G401 (cell line): ENCODE data around the gene TMEM204. TPM values are rescaled to one million over a fixed set of nuclear protein-coding genes. Genes with fewer than 3 reads are reported as not detected.

Experiments used
- DNase-seq: peaks from one replicate; pipeline ENCODE4 v3.0.0-alpha.2; 2015; ENCODE audit warnings: low spot score
- in situ Hi-C: cut with HindIII; loops from 2 replicates; pipeline ENCODE4 v1.10.0; 2016; ENCODE audit warnings: low sequenced_read_pairs, mixed read lengths
- total RNA-seq: library from RNA; depleted of rRNA; stranded (reverse); fragments of >200 nt; shearing (Covaris generic); gene quantifications from 2 replicates; pipeline ENCODE4 v1.2.3, GENCODE V29; 2014; rRNA removed

The TMEM204 gene
- total RNA-seq: not detected in 2 replicates

DNA sequence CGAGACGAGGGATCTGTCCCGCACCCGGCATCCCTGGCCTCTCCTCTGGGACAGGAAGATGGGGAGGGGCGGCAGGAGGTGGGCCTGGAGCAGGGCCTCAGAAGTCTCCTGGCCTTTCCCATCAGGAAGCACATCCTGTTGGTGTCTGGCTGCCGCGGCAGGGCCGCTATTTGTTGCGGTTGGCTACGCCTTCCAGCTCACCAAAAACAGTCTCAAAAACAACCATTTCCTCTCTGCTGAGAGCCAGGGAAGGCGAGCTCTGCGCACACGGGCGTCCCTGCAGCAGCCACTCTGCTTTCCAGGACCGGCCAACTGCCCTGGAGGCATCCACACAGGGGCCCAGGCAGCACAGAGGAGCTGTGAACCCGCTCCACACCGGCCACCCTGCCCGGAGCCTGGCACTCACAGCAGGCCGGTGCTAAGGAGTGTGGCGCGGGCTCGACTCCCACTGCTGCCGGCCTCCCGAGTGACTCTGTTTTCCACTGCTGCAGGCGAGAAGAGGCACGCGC, at the start of gene TMEM204:
Gene TMEM204, plus strand, starts transcription at position 224 of the 509 bp plus-strand sequence. CDS start 610 bp downstream, outside the sequence.
- DNase-seq: no peak
- in situ Hi-C loops: no loop called here

- no peak for DNase-seq
- in situ Hi-C loops: no loop called here
These were observed 47.5 kb upstream of the TMEM204 start for GRCh38 chr16:1485847-1486496.

GRCh38 chr16:1486551-1487390, 46.7 kb upstream of the TMEM204 start:
- DNase-seq: no peak
- in situ Hi-C loops: no loop called here

DNA sequence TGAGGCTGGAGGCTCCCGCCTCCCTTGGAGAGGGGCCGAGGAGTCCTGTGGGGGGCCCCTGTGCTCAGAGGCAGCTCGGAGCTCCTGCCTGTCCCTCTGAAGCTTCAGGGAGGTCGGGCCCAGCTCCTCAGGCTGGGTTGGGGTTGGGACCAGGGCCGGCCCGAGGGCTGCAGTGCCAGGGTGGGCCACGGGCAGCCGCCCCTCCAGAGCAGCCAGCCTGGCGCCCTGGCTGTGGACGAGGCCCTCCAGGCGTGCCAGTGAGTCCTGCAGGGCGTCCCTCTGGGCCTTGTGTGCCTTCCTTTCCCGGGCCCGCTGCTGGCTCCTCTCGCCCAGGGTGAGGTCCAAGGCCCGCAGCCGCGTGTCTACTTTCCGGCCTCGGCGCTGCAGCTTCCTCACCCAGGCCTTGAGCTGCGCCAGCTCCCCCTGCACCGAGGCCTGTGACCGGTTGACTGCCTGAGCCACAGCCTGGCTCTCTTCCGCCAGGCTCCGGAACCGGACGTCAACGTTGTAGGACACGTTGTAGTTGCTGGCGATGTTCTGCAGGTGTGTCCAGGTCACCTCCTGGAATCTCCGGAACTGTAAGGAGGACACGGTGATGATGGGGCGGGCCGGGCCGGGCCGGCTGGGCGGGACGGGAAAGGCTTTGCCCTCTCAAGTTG, 45.9 kb upstream of the TMEM204 start:
- in situ Hi-C loops: no loop called here
- no peak for DNase-seq

GRCh38 chr16:1488054-1488601, 45.3 kb upstream of the TMEM204 start:
- in situ Hi-C loops: no loop called here
- no peak for DNase-seq

DNA sequence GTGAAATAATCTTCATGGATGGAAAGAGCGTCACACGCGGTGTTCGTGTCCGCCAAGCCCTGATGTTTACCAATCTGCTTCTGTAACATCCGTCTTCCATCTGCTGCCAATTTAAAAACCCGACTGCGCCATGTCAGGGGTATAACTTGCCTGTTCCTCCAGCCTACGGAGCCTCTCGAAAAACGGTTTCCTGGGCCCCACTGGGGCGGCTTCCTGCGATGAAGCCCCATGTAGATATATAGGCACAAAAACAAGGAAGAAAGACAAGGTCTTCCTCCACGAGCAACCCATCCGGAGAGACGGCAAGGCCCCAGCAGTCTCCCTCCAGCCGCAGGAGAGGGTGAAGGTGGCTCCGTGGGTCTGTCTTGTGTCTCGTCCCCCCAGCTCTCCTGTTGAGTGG, 44.8 kb upstream of the TMEM204 start, which contains the start of gene PTX4:
Gene PTX4, minus strand, starts transcription at position 326 of the 400 bp plus-strand sequence. Its CDS starts 35 bp downstream, at position 291.
- no peak for DNase-seq
- in situ Hi-C loops: no loop called here

GRCh38 chr16:1489077-1489476, 44.4 kb upstream of the TMEM204 start:
- DNase-seq: no peak
- in situ Hi-C loops: no loop called here

GRCh38 chr16:1491327-1491726, 42.1 kb upstream of the TMEM204 start:
- DNase-seq: no peak
- in situ Hi-C loops: no loop called here

DNA sequence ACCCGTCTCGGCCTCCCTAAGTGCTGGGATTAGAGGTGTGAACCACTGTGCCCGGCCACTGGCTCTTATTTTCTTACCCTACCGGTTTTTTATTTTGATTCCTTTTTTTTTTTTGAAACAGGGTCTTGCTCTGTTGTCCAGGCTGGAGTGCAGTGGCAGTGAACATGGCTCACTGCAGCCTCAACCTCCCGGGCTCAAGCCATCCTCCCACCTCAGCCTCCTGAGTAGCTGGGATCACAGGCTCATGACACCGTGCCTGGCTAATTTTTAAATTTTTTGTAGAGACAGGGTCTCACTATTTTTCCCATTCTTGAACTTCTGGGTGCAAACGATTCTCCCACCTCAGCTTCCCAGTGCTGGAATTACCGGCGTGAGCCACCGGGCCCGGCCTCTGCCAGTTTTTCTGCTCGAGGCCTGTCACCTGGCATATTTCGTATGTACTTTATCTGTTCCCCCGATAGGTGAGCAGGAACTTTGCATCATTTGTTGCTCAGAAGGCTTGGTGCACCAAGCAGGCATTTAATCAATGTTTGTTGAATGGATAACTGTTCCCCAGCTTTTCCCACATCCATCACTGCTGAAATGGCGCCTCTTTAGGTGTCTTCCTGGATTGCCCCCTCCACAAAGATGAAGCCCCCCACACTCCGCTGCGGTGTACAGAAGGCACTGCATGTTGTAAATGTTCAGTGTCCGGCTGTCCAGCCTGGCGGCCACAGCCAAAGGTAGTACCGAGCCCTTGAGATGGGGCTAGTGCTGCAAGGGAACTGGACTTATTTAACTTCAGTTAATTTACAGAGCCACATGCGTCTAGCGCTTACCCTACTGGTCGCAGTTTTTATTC, 41.2 kb upstream of the TMEM204 start:
- DNase-seq: no peak
- in situ Hi-C loops: no loop called here

- peak; percentile 78 for DNase-seq
These were observed 40.3 kb upstream of the TMEM204 start, which contains the start of gene TELO2 for GRCh38 chr16:1492923-1493745. TELO2 (plus strand) TSS chr16:1493360; CDS start chr16:1494282, 922 bp downstream.

DNA sequence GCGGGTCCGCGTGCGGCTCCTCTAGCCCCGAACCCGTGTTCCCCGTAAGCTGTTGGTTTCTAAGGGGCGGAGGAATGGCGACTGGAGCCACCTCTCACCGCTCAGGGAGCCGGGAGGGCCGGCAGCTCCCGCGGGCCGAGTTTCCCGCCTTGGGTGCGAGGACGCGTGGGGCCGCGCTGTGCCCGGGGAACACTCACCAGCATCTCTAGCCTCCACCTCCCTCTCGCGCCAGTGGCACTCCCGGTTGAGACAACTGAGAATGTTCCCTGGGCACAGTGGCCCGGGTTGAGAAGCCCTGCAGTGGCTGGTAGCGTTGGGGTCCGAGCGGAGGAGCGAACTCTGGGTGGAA, 39.7 kb upstream of the TMEM204 start:
- DNase-seq: no peak
- in situ Hi-C loops: no loop called here

More at GRCh38 chr16:1492923-1493745, 40.3 kb upstream of the TMEM204 start, which contains the start of gene TELO2:
- in situ Hi-C loops: no loop called here

- in situ Hi-C loops: no loop called here
- peak; percentile 66 for DNase-seq
These were observed 39.3 kb upstream of the TMEM204 start for GRCh38 chr16:1494129-1494640.

DNA sequence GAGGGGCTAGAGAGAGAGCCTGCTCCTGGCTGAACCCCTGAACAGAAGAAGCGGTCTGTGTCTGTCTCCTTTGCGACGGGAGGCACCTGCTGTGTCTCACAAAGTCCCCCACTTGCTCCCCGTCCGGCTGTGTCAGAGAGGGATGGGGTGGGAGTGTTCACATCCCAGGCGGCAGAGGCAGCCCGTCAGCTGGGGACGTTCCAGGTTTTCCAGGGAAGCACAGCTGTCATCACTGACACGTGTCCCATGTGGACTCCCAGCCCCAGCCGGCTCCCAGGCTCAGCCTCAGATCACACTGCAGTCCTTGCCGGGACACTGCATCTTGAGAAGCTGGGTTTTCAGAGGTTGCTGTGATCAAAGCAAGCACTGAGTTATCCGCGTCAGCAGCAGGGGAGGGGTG, 38.8 kb upstream of the TMEM204 start:
- DNase-seq: no peak
- in situ Hi-C loops: no loop called here

DNA sequence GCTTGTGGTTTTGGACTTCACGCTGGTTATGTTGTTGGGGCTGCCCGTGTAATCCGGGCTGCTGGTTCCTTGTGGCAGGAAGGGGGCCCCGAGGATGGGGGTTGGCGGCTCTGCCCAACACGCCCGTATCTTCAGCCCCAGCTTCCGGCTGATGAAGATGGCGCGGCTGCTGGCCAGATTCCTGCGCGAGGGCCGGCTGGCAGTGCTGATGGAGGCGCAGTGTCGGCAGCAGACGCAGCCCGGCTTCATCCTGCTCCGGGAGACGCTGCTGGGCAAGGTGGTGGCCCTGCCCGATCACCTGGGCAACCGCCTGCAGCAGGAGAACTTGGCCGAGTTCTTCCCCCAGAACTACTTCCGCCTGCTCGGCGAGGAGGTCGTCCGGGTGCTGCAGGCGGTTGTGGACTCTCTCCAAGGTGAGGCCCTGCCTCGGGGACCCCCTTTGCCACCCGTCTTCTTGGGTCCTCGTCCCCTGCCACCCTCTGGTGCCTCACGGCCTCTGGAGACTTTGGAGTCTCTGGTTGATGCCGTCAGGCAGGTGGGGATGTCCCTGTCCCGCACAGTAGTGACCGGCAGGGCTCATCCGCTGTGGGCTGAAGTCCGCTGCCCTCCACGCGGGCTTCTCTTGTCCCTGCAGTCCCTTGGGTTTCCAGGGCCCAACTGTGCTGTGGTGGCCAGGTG, 38.1 kb upstream of the TMEM204 start:
- in situ Hi-C loops: no loop called here
- DNase-seq: no peak

- in situ Hi-C loops: no loop called here
- no peak for DNase-seq
These were observed 37.6 kb upstream of the TMEM204 start for GRCh38 chr16:1495889-1496262.

DNA sequence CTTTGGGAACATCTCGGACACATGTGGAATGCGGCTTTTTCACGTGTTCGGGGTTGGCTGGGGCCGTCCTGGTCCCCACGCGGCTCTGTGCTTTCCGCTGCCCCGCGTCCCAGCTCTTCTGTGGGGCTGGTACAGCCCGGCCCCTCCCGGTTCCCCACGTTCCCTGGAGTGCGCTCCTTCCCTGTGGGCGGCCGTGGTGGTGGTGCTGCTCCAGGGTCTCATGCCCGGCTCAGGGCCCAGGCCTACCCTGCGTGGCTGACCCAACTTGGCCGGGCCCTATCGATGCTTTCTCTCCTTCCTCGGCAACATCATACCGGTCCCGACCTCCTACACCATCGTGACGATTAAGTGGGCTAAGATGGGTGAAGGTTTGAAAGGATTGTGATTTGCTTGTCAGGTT, 37.0 kb upstream of the TMEM204 start:
- in situ Hi-C loops: no loop called here
- no peak for DNase-seq

- no peak for DNase-seq
- in situ Hi-C loops: no loop called here
These were observed 36.4 kb upstream of the TMEM204 start for GRCh38 chr16:1497014-1497598.
